ENCODE results near the gene GPC3. TPM values are rescaled to one million over a fixed set of nuclear protein-coding genes. Genes with fewer than 3 reads are reported as not detected.

The GPC3 gene
- total RNA-seq, 1 donor from 2014 or later: not detected

- ChIA-PET CTCF (no interaction called here), POLR2A (no interaction called here)
- intact Hi-C loops (cut with micrococcal nuclease): no loop called here
- H3K36me3 Mint-ChIP-seq (ENCODE audit: low read depth): no peaks in the 10 kb centered on the region
- no peak for TF ChIP-seq CTCF (IDR thresholded peaks at IDR 0.05)
- H3K4me3 Mint-ChIP-seq: no peak overlapping the region
- DNase-seq (no peak), ATAC-seq (ENCODE audit: low read depth) (no peak)
- no peaks in the 10 kb centered on the region for H3K9me3 Mint-ChIP-seq
- H3K4me1 Mint-ChIP-seq: no peaks in the 10 kb centered on the region
- H3K27ac Mint-ChIP-seq: no peak overlapping the region
- no peaks in the 10 kb centered on the region for H3K27me3 Mint-ChIP-seq
Observed at GRCh38 chrX:133939655-133940302, 45.6 kb downstream of the GPC3 start.

- no peaks in the 10 kb centered on the region for H3K27me3 Mint-ChIP-seq
- CTCF ChIA-PET: no interaction called here
- POLR2A ChIA-PET: no interaction called here
- no peak overlapping the region for H3K4me3 Mint-ChIP-seq
- DNase-seq: no peak
- no peak for ATAC-seq (ENCODE audit: low read depth)
- H3K27ac Mint-ChIP-seq: no peak overlapping the region
- no peak for TF ChIP-seq CTCF (IDR thresholded peaks at IDR 0.05)
- H3K9me3 Mint-ChIP-seq: no peaks in the 10 kb centered on the region
- no peaks in the 10 kb centered on the region for H3K36me3 Mint-ChIP-seq (ENCODE audit: low read depth)
- H3K4me1 Mint-ChIP-seq: no peaks in the 10 kb centered on the region
- intact Hi-C loops (cut with micrococcal nuclease): no loop called here
Observed at GRCh38 chrX:133938530-133938929, 46.9 kb downstream of the GPC3 start.

- TF ChIP-seq CTCF (IDR thresholded peaks at IDR 0.05): no peak
- no peaks in the 10 kb centered on the region for H3K27me3 Mint-ChIP-seq
- intact Hi-C loops (cut with micrococcal nuclease): no loop called here
- ChIA-PET POLR2A (no interaction called here), CTCF (no interaction called here)
- H3K36me3 Mint-ChIP-seq (ENCODE audit: low read depth): no peaks in the 10 kb centered on the region
- no peaks in the 10 kb centered on the region for H3K9me3 Mint-ChIP-seq
- ATAC-seq (ENCODE audit: low read depth) (no peak), DNase-seq (no peak)
- H3K27ac Mint-ChIP-seq: no peak overlapping the region
- H3K4me3 Mint-ChIP-seq: no peak overlapping the region
- no peaks in the 10 kb centered on the region for H3K4me1 Mint-ChIP-seq
Observed at GRCh38 chrX:133937022-133937421, 48.4 kb downstream of the GPC3 start.

GRCh38 chrX:133935076-133935475 lies 50.3 kb downstream of the GPC3 start:
- intact Hi-C loops (cut with micrococcal nuclease): no loop called here
- ATAC-seq (ENCODE audit: low read depth): no peak
- ChIA-PET CTCF (no interaction called here), POLR2A (no interaction called here)
- H3K4me3 Mint-ChIP-seq: no peak overlapping the region
- H3K27me3 Mint-ChIP-seq: peaks cover 4% of the 10 kb centered on the region
- no peak overlapping the region for H3K27ac Mint-ChIP-seq
- H3K36me3 Mint-ChIP-seq (ENCODE audit: low read depth): no peaks in the 10 kb centered on the region
- H3K9me3 Mint-ChIP-seq: no peaks in the 10 kb centered on the region
- no peak for DNase-seq
- no peaks in the 10 kb centered on the region for H3K4me1 Mint-ChIP-seq
- TF ChIP-seq CTCF (IDR thresholded peaks at IDR 0.05): no peak

GRCh38 chrX:133933316-133933715 lies 52.1 kb downstream of the GPC3 start:
- ChIA-PET CTCF (no interaction called here), POLR2A (no interaction called here)
- Mint-ChIP-seq H3K36me3 (ENCODE audit: low read depth) (no peaks in the 10 kb centered on the region), H3K27me3 (peaks cover 4% of the 10 kb centered on the region), H3K27ac (no peak overlapping the region), H3K9me3 (no peaks in the 10 kb centered on the region), H3K4me1 (no peaks in the 10 kb centered on the region), H3K4me3 (no peak overlapping the region)
- no peak for DNase-seq
- intact Hi-C loops (cut with micrococcal nuclease): no loop called here
- no peak for ATAC-seq (ENCODE audit: low read depth)
- TF ChIP-seq CTCF (IDR thresholded peaks at IDR 0.05): no peak

Data from activated B cell treated with CpG ODN at 0.5 μM for 24 hours (primary cell).